ENCODE results near the gene ZMIZ1.
A peak's percentile ranks its signal among the peaks of the same experiment; 100 is the strongest.

ZMIZ1 gene

GRCh38 chr10:79063661-79064492 lies 4.9 kb upstream of the ZMIZ1 start:
- no peak for DNase-seq (ENCODE audit: low spot score)

DNA sequence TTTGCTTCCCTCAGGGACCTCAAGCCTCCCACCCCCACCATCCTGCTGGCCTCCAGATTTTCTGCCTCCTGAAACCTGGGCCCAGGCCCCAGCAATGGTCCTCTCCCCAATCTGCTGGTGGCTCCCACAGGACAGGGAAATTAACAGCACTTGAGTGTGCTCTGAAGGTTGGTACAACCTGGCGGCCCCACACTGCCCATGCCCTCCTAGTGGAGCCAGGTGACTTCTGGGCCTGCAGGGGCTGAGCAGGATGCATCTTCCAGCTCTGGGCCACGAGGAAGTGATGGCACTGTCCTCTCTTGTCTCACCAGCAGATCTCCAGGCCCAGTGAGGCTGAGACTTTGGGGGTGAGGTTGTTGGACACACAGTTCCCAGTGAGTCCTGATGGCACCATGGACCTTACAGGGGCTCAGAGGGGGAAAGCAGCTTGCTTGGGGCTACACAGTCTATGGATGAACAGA lies 3.6 kb upstream of the ZMIZ1 start:
- no peak for DNase-seq (ENCODE audit: low spot score)

- no peak for DNase-seq (ENCODE audit: low spot score)
Measured at GRCh38 chr10:79065853-79066252, 2.9 kb upstream of the ZMIZ1 start.

GRCh38 chr10:79066411-79067240 lies 2.1 kb upstream of the ZMIZ1 start:
- peak; percentile 58 for DNase-seq (ENCODE audit: low spot score)

- DNase-seq (ENCODE audit: low spot score) = peak; percentile 81
Measured at GRCh38 chr10:79067241-79068202, 1.2 kb upstream of the ZMIZ1 start.

DNA sequence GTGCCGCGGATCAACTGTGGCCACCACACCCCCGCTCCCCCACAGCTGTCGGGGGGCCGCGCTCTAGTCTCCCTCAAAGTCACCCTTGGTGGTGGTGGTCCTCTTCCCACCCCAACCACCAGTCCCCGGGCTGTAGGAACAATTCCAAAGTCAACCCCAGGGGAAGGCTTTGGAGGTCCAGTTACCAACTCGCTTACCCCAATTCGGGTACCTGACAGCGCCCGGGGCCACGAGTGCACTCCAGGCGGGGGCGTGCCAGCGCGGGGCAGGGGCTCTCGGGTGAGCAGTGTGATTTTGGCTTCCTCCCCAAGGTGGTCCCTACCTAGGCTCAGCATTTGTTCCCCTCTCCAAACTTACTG lies 584 bp upstream of the ZMIZ1 start:
- no peak for DNase-seq (ENCODE audit: low spot score)

DNA sequence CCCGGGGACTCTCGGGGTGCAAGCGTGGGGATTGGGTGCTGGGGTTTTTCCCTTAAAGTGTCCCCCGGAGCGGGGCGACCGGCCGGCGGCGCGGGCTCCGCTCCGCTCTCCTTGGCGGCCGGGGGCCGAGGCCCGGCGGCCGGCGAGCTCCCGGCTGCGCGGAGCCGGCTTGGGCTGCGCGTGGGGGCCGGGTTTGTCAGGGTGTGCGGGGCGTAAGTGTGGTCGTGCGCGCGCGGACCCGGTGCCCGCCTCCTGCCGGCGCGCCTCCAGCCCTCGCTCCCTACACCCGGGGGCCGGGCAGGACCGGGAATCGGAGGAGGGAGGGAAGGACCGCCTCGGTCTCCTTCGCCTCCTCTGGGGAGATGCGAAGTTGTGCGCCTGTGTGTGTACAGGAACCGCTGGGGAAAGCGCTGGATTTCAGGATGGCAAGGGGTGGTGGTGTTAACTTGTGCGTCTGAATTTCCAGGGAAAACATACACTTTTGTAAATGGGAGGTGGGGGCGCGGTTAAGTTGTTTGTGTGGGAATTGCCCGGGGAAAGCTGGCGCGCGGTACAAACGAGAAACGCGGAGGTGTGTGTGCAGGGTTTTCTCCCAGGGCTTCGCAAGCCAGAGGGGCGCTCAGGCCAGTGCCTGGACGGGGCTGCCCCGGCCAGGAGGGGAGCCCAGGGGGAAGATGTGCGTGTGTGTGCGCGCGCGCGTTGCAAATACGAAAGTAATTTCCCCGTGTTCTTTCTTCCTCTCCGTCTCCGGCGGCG lies 737 bp downstream of the ZMIZ1 start:
- DNase-seq (ENCODE audit: low spot score) = peak; percentile 49

DNA sequence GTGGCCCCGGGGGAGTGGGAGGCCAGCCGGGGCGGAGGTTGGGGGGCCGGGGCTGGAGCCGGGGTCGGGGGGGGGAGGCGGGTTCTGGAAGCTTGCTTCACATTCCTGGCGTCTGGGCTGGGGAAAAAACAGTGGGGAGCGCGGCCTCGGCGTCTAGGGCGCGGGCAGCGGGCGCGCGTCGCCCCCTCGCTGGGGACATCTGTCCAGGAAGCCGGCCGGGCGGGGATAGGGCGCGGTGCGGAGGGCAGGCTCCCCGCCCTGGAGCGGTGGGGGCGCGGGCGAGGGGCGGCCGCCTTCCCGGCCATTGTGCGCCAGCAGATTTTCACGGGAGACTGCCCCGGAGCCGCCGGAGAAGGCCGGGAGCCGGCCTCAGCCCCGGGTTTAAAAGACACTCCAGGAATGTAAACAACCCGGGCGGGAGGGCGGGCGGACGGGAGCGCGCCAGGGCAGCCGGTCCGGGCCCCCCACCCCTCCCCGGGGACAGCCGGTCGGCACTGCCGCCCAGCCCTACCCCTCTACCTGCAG lies 1.4 kb downstream of the ZMIZ1 start:
- DNase-seq (ENCODE audit: low spot score) = peak; percentile 58

GRCh38 chr10:79070606-79071395 lies 2.0 kb downstream of the ZMIZ1 start:
- peak; percentile 82 for DNase-seq (ENCODE audit: low spot score)

DNA sequence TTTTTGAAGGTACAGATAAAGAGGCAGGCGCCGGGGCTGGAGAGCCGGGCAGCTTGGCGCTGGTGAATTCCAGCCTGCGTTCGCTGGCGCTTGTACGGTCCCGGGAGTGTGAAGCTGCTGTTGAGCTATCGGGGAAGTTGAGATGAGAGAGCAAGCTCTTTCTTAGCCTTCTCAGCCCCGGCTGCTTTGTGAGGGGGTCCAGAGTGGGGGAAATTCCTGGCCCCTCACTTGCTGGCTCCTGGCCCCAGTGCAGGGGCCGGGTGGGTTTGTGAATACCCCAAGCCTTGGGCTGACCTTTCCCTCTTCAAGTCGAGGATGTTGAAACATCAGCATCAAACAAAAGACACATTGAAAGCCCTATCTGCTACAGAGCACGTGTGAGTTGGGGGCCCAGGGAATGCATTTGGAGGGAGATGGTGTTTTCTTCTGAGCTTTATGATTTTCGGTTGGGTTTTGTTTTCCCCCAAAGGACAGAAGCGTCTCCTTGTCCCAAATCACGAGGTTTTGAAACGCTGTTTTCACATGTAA lies 2.7 kb downstream of the ZMIZ1 start:
- DNase-seq (ENCODE audit: low spot score) = no peak

DNA sequence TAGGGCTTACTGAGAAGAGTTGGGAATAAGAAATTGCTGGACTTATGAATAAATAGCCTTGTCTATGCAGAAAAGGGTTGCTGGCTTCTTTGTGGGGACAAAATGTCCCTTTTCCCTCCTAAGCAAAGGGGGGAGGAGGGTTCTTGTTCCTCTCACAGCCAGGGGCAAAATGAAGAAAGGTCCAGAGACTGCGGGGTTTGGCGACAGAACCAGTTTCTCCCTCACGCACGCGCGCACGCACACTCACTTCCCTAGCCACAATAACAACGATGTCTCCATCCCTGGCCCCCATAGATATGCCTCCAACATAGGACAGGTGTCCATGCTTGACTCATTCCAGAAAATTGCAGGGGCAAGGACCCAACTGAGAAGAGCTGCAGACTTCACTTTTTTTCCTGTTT lies 3.3 kb downstream of the ZMIZ1 start:
- DNase-seq (ENCODE audit: low spot score) = no peak

DNA sequence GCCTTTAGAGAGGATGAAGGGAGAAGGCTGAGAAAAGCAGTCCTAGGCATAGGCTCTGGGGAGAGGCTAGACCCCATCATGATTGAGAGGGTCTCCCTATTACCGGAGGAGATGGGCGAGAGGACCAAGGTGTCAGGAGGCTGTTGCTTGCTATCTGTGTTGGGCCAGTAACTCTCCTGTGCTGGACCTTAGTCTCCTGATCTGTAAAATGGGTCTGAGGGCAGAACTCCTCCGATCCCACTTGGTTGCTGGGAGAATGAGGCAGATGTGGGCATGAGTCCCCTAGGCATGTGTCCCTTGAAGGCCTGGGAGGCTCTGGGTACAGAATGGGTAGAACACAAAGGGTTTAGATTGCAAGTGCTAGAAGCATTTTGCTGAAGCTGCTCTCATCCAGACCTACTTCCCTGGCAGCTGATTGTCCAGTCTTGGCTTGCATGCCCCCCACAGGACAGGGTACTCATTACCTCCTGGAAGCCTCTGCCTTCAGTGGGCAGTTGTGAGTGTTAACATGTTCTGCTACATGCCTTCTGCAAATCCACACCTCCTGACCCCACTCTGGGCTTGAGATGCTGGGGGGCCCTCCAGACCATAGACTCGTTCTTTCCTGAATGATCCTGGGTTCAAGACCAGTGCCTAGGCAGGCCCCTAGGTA lies 4.4 kb downstream of the ZMIZ1 start:
- DNase-seq (ENCODE audit: low spot score) = no peak

- peak; percentile 32 for DNase-seq (ENCODE audit: low spot score)
Measured at GRCh38 chr10:79073784-79074432, 5.1 kb downstream of the ZMIZ1 start.

GRCh38 chr10:79074732-79075131 lies 6.0 kb downstream of the ZMIZ1 start:
- no peak for DNase-seq (ENCODE audit: low spot score)

GRCh38 chr10:79075418-79075817 lies 6.7 kb downstream of the ZMIZ1 start:
- DNase-seq (ENCODE audit: low spot score) = no peak

DNA sequence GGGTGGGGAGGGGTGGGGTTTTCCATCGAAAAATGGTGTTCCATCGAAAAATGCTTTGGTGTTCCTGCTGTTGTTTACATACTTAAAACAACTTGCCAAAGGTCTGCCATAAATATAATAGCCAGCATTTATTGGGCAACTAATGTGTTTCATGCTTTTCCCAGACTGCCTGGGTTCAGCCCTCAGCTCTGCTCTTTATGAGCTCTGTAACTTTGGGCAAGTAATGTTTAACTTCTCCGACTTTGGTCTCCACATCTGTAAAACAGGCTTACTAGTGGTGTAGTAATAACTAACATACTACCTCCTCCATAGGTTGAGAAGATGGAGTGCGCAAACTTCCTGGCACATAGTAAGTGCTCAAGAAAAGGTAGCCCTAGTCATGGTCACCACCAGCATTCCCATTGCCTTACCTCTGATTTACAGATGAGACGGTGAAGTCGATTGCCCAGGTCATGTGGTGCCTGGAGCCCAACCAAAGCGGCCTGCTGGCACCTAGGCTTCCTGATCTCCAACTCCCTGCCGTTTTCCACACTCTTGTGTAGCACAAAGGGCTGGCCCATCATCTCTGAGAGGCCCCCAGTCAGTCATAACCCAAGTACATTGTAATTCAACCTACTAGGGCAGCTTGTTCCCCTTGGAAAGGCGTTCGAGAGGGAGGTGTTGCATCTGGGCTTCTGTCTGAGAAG lies 8.9 kb downstream of the ZMIZ1 start:
- DNase-seq (ENCODE audit: low spot score) = no peak

- no peak for DNase-seq (ENCODE audit: low spot score)
Measured at GRCh38 chr10:79078367-79079053, 9.7 kb downstream of the ZMIZ1 start.

DNA sequence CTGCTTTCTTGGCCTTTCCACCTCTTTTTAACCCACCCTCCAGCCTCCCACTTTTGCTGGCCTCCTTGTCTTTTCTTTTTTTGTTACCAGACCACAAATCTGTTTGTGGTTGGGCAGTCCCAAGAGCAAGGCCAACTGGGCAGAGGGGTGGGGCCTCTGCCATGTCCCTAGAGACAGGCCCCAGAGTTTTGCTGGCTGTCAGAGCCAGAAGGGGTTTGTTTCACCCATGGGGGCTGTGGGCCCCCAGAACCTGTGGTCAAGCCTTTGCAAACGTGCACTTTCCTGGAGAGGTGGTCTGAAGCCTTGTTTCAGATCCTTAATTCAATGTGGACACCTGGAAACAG lies 10.3 kb downstream of the ZMIZ1 start:
- peak; percentile 35 for DNase-seq (ENCODE audit: low spot score)
